ENCODE measurements around the gene ZNF783. TPM values are rescaled to one million over a fixed set of nuclear protein-coding genes. Genes with fewer than 3 reads are reported as not detected.
A peak's percentile ranks its signal among the peaks of the same experiment; 100 is the strongest.
"Not testable (repeated sequence)": the region's sequence is repeated elsewhere in the genome, so short reads cannot be mapped to it uniquely, and the experiment has no call there.

The ZNF783 gene
- polyA plus RNA-seq, 10 donors: 7.9 to 16.0 (median 11.5) TPM

GRCh38 chr7:149239345-149240143 is 22.5 kb upstream of the ZNF783 start, which contains the start of gene ZNF212:
ZNF212 (plus strand) TSS chr7:149239651; CDS start chr7:149239779, 128 bp downstream.
- DNase-seq: peak; percentile 85 to 95 (median 87)

- DNase-seq: no peak
Observed at GRCh38 chr7:149240637-149241036, 21.4 kb upstream of the ZNF783 start.

GRCh38 chr7:149241696-149242095 is 20.3 kb upstream of the ZNF783 start:
- no peak for DNase-seq

GRCh38 chr7:149245244-149245643 is 16.8 kb upstream of the ZNF783 start:
- no peak for DNase-seq

- no peak for DNase-seq
Observed at GRCh38 chr7:149245744-149246143, 16.3 kb upstream of the ZNF783 start.

GRCh38 chr7:149248777-149249176 is 13.2 kb upstream of the ZNF783 start:
- no peak for DNase-seq

- DNase-seq: not testable (repeated sequence)
Observed at GRCh38 chr7:149250151-149250550, 11.8 kb upstream of the ZNF783 start.

- not testable (repeated sequence) for DNase-seq
Observed at GRCh38 chr7:149251518-149251917, 10.5 kb upstream of the ZNF783 start.

GRCh38 chr7:149252378-149252777 is 9.6 kb upstream of the ZNF783 start:
- DNase-seq: no peak

- DNase-seq: no peak
Observed at GRCh38 chr7:149253665-149254064, 8.3 kb upstream of the ZNF783 start.

GRCh38 chr7:149254181-149254858 is 7.7 kb upstream of the ZNF783 start:
- DNase-seq: no peak

- no peak for DNase-seq
Observed at GRCh38 chr7:149255174-149255573, 6.8 kb upstream of the ZNF783 start.

GRCh38 chr7:149256568-149256967 is 5.4 kb upstream of the ZNF783 start:
- DNase-seq: no peak

GRCh38 chr7:149257146-149257545 is 4.8 kb upstream of the ZNF783 start:
- no peak for DNase-seq

GRCh38 chr7:149261316-149261828 is 624 bp upstream of the ZNF783 start:
- no peak for DNase-seq

- DNase-seq: no peak
Observed at GRCh38 chr7:149266451-149266850, 4.5 kb downstream of the ZNF783 start.

GRCh38 chr7:149267733-149268132 is 5.7 kb downstream of the ZNF783 start:
- DNase-seq: no peak

GRCh38 chr7:149274424-149274823 is 12.4 kb downstream of the ZNF783 start:
- DNase-seq: not testable (repeated sequence)

- no peak for DNase-seq
Observed at GRCh38 chr7:149277871-149278270, 15.9 kb downstream of the ZNF783 start.

GRCh38 chr7:149278396-149278795 is 16.4 kb downstream of the ZNF783 start:
- no peak for DNase-seq

GRCh38 chr7:149279111-149279743 is 17.2 kb downstream of the ZNF783 start:
- DNase-seq: no peak

GRCh38 chr7:149280151-149280550 is 18.2 kb downstream of the ZNF783 start:
- DNase-seq: no peak

All from muscle of back (tissue), 11 donors.